OCI-LY7 (cell line): Measurements from ENCODE around the gene PRKG1. TPM values are rescaled to one million over a fixed set of nuclear protein-coding genes. Genes with fewer than 3 reads are reported as not detected.

Source experiments
- BruUV-seq: library from RNA; stranded (reverse); fragments of 400-500 nt; replicated peaks from 2 replicates; lab custom pipeline; 2021; lab: Mats Ljungman, UMichigan
- CTCF ChIA-PET: fragments of 300-600 bp; sonication (Branson Sonifier 250); formaldehyde crosslinking; loops from one replicate; lab custom pipeline; 2022; ENCODE audit warnings: antibody characterized with exemption; ENCODE audit not compliant: unreplicated experiment; lab: Charles Lee
- POLR2A ChIA-PET: fragments of 300-600 bp; sonication (Branson Sonifier 250); formaldehyde crosslinking; loops from one replicate; lab custom pipeline; 2022; ENCODE audit warnings: antibody characterized with exemption; lab: Charles Lee
- DNase-seq: peaks from one replicate; pipeline ENCODE4 v3.0.0-alpha.2; 2015; ENCODE audit warnings: low spot score
- H2AFZ ChIP-seq: fragments of 200-600 bp; sonication (generic), shearing (Covaris generic); 2 replicates; pipeline ENCODE4 v1.6.1; 2014; ENCODE audit warnings: mild to moderate bottlenecking, antibody characterized with exemption, low read length, moderate library complexity
- H3K27ac ChIP-seq: fragments of 200-600 bp; sonication (generic); 2 replicates; pipeline ENCODE4 v1.5.1; 2014; ENCODE audit warnings: mixed run types, low read depth, mild to moderate bottlenecking, moderate library complexity, low read length, inconsistent platforms; ENCODE audit not compliant: poor library complexity, severe bottlenecking
- H3K36me3 ChIP-seq: fragments of 200-600 bp; sonication (generic); 2 replicates; pipeline ENCODE4 v1.6.1; 2014; ENCODE audit warnings: mild to moderate bottlenecking, antibody characterized with exemption, low read length, moderate library complexity, mixed read lengths; ENCODE audit not compliant: insufficient read depth
- H3K4me1 ChIP-seq: fragments of 200-600 bp; sonication (generic); 2 replicates; pipeline ENCODE4 v1.5.1; 2014; ENCODE audit warnings: mild to moderate bottlenecking, low read length; ENCODE audit not compliant: insufficient read depth, poor library complexity, severe bottlenecking
- H3K4me2 ChIP-seq: fragments of 200-600 bp; sonication (generic); 2 replicates; pipeline ENCODE4 v1.6.1; 2014; ENCODE audit warnings: mild to moderate bottlenecking, low read length
- H3K4me3 ChIP-seq: fragments of 200-600 bp; sonication (generic); 2 replicates; pipeline ENCODE4 v1.5.1; 2014; ENCODE audit warnings: mild to moderate bottlenecking, low read depth, low read length; ENCODE audit not compliant: poor library complexity, severe bottlenecking
- H3K79me2 ChIP-seq: fragments of 200-600 bp; sonication (generic); 2 replicates; pipeline ENCODE4 v1.6.1; 2016; ENCODE audit warnings: low read depth, mild to moderate bottlenecking, low read length, moderate library complexity, mixed read lengths; ENCODE audit not compliant: insufficient read depth
- H3K9me2 ChIP-seq: fragments of 200-600 bp; sonication (generic); 2 replicates; pipeline ENCODE4 v1.6.1; 2016; ENCODE audit warnings: mild to moderate bottlenecking, low read length, mixed read lengths; ENCODE audit not compliant: insufficient read depth
- H3K9me3 ChIP-seq: fragments of 200-600 bp; sonication (generic); 2 replicates; pipeline ENCODE4 v1.6.1; 2014; ENCODE audit warnings: mild to moderate bottlenecking, mixed run types, low read length, mixed read lengths
- H4K20me1 ChIP-seq: fragments of 200-600 bp; sonication (generic); 2 replicates; pipeline ENCODE4 v1.6.1; 2014; ENCODE audit warnings: mild to moderate bottlenecking, antibody characterized with exemption, low read length, moderate library complexity, mixed read lengths; ENCODE audit not compliant: insufficient read depth
- CTCF ChIP-seq: fragments of 200-600 bp; sonication (generic); conservative IDR thresholded peaks from 2 replicates; pipeline ENCODE4 v1.5.1; 2014; ENCODE audit warnings: mild to moderate bottlenecking, antibody characterized with exemption, low read length, moderate library complexity, mixed read lengths
- EZH2phosphoT487 ChIP-seq: fragments of 200-600 bp; sonication (generic); IDR thresholded peaks from 2 replicates; pipeline ENCODE4 v1.6.1; 2018; ENCODE audit warnings: low read depth, borderline replicate concordance, mild to moderate bottlenecking, mixed run types, antibody characterized with exemption, low read length, moderate library complexity, mixed read lengths
- intact Hi-C: fragments of 100-400 bp; cut with micrococcal nuclease; formaldehyde crosslinking; loops from one replicate; pipeline ENCODE4 v1.10.0; 2022; ENCODE audit not compliant: unreplicated experiment
- total RNA-seq, 2 experiments: library from RNA; depleted of rRNA in 1 of 2; stranded (reverse); fragments of >200 nt in 1 of 2; shearing (Covaris generic) in 1 of 2; gene quantifications; 2 replicates each; pipeline ENCODE4 v1.2.3, GENCODE V29; 2014 to 2022

The PRKG1 gene
- total RNA-seq, 2 experiments from 2014 or later: not detected

GRCh38 chr10:52020173-52020572, 945.9 kb downstream of the PRKG1 start:
- Histone ChIP-seq H3K79me2 (no peaks in the 10 kb centered on the region), H3K4me1 (no peaks in the 10 kb centered on the region), H3K36me3 (no peaks in the 10 kb centered on the region), H4K20me1 (no peaks in the 10 kb centered on the region), H3K27ac (no peak overlapping the region), H3K9me2 (no peaks in the 10 kb centered on the region), H3K4me3 (no peak overlapping the region), H2AFZ (no peak overlapping the region), H3K4me2 (no peak overlapping the region), H3K9me3 (no peaks in the 10 kb centered on the region)
- no peak for DNase-seq
- CTCF ChIA-PET: no interaction called here
- POLR2A ChIA-PET: no interaction called here
- intact Hi-C loops: no loop called here
- BruUV-seq: no TSS peak
- TF ChIP-seq EZH2phosphoT487 (no peak), CTCF (no peak)

- TF ChIP-seq CTCF (no peak), EZH2phosphoT487 (no peak)
- Histone ChIP-seq H3K36me3 (no peaks in the 10 kb centered on the region), H3K79me2 (no peaks in the 10 kb centered on the region), H3K4me2 (no peak overlapping the region), H3K27ac (no peak overlapping the region), H3K9me3 (no peaks in the 10 kb centered on the region), H2AFZ (no peak overlapping the region), H4K20me1 (no peaks in the 10 kb centered on the region), H3K9me2 (no peaks in the 10 kb centered on the region), H3K4me3 (no peak overlapping the region), H3K4me1 (no peaks in the 10 kb centered on the region)
- ChIA-PET POLR2A (no interaction called here), CTCF (no interaction called here)
- DNase-seq: no peak
- intact Hi-C loops: no loop called here
- BruUV-seq: no TSS peak
These were observed 946.4 kb downstream of the PRKG1 start for GRCh38 chr10:52020702-52021101.

GRCh38 chr10:52027055-52027705, 952.9 kb downstream of the PRKG1 start:
- no peaks in the 10 kb centered on the region for H3K9me2 ChIP-seq
- H3K27ac ChIP-seq: no peak overlapping the region
- intact Hi-C loops: no loop called here
- H3K4me1 ChIP-seq: no peaks in the 10 kb centered on the region
- no peak overlapping the region for H3K4me2 ChIP-seq
- H4K20me1 ChIP-seq: no peaks in the 10 kb centered on the region
- H3K9me3 ChIP-seq: no peaks in the 10 kb centered on the region
- H3K4me3 ChIP-seq: no peak overlapping the region
- POLR2A ChIA-PET: no interaction called here
- H2AFZ ChIP-seq: no peak overlapping the region
- CTCF ChIA-PET: no interaction called here
- DNase-seq: no peak
- no peak for TF ChIP-seq CTCF
- TF ChIP-seq EZH2phosphoT487: no peak
- BruUV-seq: no TSS peak
- H3K36me3 ChIP-seq: no peaks in the 10 kb centered on the region
- H3K79me2 ChIP-seq: no peaks in the 10 kb centered on the region
